Activated T-cell treated with anti-CD3 and anti-CD28 coated beads, Interleukin-2, amount 50 U/mL, for 1 hour (primary cell): Measurements from ENCODE around the gene ABHD16A.

Source experiments
- DNase-seq: peaks from one replicate; pipeline ENCODE4 v3.0.0-alpha.2; 2020

ABHD16A gene

GRCh38 chr6:31730631-31731086 is 27.5 kb upstream of the ABHD16A start:
- no peak for DNase-seq

- DNase-seq = peak; percentile 78
These were observed 27.0 kb upstream of the ABHD16A start for GRCh38 chr6:31729979-31730630.

DNA sequence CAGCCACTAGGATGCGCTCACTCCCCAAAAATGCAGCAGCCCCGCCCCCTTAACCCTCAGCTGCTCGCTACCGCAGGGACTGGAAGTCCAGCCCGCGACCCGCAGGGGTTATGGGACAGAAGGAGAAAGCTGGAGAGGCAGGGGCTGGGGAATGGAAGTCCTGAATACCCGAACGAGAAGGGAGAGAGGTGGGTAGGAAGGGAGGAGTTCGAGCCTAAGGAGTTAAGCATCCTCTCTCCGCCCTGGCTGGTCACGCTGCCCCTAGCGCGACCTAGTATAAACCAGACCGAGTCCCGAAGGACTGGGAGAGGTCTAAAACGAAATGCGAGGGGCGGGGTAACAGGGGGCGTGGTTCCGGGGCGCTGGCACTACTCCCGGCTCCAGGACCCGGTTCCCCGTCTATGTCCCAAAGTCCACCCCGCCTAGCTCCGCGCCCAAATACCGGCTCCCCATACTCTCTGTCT is 26.4 kb upstream of the ABHD16A start:
- DNase-seq = peak; percentile 86

DNA sequence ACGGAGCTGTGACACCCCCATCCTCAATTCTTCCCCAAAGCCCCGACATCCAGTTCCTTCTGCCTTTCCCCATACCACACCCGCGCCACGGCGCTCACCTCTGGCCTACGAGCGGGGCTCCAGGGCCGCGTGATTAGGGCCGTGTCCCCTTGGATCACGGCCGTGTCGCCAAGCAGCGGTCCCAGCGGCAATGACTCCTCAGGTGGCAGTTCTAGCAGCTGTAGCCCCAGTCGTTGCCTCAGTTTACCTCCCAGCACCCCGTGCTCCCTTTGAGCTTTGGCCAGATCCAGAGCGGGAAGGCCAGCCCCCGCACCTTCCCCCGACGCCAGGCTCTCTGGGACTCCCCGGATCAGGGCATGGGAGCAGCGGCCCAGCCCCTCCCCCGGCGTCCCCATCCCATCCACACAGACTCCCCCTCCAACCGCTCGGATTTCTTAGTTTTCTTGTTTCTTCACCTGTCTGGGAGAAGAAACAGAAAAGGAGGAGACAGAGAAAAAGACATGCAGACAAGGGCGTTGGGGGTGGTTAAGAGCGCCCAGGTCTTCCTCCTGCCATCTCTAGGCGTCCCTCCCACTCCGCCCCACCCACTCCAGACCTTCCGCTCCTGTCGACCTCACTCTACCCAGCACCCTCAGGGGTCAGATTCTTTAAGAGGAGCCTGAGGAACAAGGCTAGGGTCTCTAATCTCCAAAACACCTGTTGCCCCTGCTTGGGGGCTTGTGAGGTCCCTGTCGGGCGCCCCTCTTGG is 25.8 kb upstream of the ABHD16A start, which contains the start of gene DDAH2:
DDAH2 (minus strand) TSS at position 533 of the 748 bp plus-strand sequence; CDS start at position 395, 138 bp downstream.
- DNase-seq = no peak

DNA sequence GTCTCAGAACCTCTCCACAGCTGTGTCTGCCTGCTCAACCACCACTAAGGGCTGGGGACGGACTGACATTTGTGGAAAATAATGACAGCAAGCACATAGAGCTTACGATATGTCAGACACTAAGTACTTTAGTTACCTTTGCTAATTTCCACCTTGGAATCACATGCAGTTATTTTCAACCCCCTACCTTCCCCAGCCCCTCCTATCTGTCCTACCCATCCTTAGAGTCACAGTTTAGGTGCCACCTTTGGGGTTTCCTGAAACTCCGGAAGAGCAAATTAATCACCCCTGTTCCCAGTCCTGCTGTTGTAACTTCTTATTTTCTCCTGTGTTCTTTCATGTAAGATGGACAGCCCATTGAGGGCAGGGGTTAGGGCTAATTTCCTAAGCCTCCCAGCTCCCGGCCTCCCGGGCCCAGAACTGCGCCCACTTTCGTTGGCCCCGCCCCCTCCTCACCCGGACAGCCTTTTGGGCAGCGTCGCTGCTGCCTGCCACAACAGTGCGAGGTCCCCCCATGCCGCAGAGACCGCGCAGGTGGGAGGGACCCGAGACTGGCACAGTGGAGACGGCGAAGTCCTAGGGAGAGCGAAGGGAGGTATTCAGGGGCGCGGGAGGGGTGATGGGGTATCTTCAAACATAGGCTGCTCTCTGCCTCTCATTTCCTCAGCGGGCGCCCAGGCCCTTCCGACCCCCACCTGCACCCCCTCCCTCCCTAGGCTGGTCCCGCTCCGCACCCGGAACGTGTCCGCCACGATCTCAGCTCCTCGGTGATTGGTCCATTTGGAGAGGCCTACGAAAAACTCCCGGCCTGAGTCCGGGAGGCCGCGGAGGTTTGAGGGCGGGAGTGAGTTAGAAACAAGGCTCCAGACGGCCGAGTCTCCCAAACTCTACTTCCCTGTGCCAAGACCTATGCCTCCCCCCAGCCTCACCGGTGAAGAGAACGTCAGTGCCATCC is 24.9 kb upstream of the ABHD16A start:
- no peak for DNase-seq

DNA sequence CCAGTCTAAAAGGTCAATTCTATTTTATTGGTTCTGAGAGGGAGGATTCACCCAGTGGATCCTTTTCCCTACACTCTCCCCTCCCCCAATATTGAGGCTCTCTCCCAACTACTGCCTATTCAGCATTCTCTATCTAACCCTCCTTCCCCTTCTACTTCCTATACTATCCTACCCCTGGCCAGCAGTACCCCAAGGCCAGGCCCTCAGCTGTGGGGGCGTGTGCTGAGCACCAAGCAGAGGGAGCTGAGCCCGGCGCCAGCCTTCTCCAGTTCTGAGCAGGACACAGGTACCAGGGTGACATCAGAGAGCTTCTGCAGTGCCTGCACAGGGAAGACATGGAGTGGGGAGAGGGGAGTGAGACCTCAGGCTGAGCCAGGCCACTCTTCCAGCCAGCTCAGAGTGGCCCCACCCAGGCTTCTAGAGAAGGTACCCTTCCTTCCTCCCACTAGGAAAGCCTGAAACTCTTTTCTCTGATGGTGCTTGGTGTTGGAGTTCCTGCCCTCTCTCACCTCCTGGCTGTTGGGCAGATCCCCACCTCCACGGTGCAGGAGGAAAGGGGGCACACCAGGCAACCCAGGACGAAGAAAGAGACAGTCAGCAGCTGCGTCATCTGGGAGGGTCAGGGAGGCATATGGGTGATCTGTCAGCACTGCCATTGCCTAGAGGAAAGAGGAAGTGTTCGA is 24.1 kb upstream of the ABHD16A start:
- DNase-seq = no peak

- no peak for DNase-seq
These were observed 22.6 kb upstream of the ABHD16A start for GRCh38 chr6:31725502-31726350.

GRCh38 chr6:31723980-31724691 is 21.0 kb upstream of the ABHD16A start:
- DNase-seq = no peak

GRCh38 chr6:31723245-31723979 is 20.3 kb upstream of the ABHD16A start, which contains the start of gene MPIG6B:
Gene MPIG6B (plus strand): TSS chr6:31723373. CDS start chr6:31723384, 11 bp downstream.
- no peak for DNase-seq

DNA sequence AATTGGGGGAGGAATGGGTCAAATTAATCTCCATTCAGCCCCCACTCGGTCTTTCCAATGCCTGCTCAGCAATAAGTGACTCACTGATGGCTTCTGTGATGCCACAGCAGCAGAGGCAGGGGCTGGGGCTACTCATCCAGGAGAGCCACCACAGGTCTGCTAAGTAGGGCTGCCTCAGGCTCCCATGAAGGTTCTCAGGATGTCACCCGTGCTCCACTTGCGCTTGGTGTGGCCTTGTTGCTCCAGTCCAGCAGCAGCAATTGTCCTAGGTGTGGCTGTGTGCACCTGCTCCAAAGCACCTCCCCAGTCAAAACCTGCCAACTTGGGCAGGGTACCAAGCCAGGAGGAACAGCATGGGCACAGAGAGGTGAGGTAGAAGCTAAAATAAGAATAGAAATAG is 19.0 kb upstream of the ABHD16A start:
- DNase-seq = no peak

- no peak for DNase-seq
These were observed 18.4 kb upstream of the ABHD16A start, which contains the start of gene LY6G6C for GRCh38 chr6:31721351-31722020. Gene LY6G6C (minus strand): TSS chr6:31721746. CDS start chr6:31721679, 67 bp downstream.

GRCh38 chr6:31720196-31720770 is 17.2 kb upstream of the ABHD16A start:
- DNase-seq = no peak

DNA sequence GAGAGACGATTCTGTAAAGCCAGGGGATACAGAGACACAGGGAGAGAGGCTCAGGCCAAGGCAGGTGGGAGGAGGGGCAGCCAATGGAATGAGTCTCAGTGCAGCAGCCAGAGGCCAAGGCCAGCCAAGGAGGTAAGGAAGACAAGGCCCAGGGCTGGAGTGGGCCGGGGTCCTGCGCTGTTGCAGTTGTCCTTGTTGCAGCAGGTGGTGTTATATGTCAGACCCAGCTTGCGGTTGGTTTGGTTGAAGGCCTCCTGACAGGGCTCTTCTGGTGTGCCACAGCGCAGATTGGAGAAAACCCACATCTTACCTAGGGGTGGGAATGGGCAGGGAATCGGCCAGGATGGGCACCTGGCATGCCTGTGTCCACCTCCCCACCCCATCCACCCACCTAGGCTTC is 15.9 kb upstream of the ABHD16A start:
- DNase-seq = no peak

DNA sequence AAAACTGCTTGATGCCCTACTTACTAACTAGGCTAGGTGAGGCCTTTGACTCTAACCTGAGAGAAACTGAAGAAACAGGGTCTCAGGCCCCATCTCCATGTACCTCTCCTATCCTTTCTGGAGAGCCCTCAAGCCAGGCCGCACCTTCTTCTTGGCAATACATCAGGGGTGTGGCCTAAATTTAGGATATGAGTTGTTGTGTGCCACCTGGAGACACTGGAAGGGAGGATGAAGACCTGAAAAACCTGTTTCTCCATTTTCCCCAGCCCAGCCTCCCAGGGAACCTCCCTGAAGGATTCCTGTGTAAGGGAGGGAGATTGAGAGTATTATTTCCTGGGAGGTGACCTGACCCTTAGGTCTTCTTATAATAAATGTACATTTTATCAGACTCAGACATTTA is 15.1 kb upstream of the ABHD16A start:
- no peak for DNase-seq

DNA sequence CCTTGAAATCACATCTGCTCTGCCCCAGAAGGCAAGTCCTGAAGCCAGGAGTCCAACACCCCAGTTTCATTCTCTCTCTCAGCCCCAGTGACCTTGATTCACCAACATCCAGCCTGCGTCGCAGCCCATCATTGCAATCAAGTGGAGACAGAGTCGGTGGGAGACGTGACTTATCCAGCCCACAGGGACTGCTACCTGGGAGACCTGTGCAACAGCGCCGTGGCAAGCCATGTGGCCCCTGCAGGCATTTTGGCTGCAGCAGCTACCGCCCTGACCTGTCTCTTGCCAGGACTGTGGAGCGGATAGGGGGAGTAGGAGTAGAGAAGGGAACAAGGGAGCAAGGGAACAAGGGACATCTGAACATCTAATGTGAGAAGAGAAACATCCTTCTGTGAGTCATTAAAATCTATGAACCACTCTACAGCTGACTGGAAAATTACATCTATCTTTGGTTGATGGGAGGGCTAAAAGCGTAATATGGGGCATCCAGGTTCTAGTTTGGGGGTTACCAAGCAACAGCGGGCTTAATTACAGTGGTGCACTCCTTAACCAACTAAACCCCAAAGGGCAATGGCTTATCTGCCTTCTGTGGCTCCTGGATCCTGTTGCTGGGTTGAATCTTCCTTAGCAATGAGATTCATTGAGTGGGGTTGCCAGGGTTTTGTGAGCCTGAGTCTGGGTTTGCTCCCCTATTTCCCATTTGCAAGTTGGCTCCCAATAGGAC is 14.5 kb upstream of the ABHD16A start:
- DNase-seq = no peak

DNA sequence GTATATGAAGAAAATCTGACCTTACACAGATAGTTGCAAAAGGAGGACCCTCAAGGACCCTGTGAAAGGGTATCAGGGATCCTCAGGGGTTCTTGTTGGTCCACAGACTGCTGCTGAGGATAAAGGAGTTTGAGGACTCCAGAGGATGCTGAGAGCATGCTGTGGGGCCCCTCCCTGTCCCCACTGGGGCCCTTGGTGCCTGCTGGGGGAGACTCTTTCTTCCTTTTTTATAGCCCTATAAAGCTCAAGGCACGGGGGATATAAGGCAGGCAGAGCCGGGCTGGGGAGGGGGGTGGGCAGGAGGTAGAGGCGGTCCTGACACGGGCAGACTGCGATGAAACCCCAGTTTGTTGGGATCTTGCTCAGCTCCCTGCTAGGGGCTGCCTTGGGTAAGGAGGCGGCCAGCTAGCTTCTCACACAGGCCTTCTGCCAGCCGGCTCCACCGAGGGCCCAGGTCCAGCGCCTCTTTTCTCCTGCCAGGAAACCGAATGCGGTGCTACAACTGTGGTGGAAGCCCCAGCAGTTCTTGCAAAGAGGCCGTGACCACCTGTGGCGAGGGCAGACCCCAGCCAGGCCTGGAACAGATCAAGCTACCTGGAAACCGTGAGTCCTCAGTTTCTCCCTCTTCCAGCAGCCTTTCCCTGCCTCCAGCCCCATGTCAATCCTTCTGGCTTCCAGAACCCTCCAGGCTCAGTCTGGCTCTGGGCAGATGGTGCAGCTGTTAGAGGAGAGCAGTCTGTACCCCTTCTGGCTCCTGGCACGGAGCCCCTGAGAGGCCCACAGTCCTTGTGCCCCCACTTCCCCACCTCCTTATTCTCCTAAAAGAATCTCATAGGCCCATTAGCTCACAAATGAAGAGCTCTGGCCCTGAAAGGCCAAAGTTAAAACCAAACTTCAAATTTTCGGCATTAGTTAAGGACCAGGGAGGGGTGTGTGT is 12.2 kb upstream of the ABHD16A start, which contains the start of gene LY6G6D:
LY6G6D (plus strand) TSS at position 327 of the 937 bp plus-strand sequence; CDS start at position 335, 8 bp downstream.
- DNase-seq = no peak
